Right lobe of liver (tissue), 6 donors: Measurements from ENCODE around the gene ARRB1. TPM values are rescaled to one million over a fixed set of nuclear protein-coding genes. Genes with fewer than 3 reads are reported as not detected.

Source experiments
- ATAC-seq, 4 donors: fragments of 200-7000 bp; cut with Tn5 transposase; one replicate each; pipeline ENCODE4 v1.9.1; 2020; ENCODE audit warnings: mild to moderate bottlenecking in 4 of 4, moderate library complexity in 4 of 4
- DNase-seq, 3 donors: peaks; one replicate each; pipeline ENCODE4 v3.0.0-alpha.2; 2020
- H3K27ac ChIP-seq, 3 donors: fragments of 200-600 bp; one replicate each; pipeline ENCODE4 v1.8.0; 2022
- H3K27me3 ChIP-seq, 2 donors: fragments of 200-600 bp; one replicate each; pipeline ENCODE4 v1.8.0; 2022
- H3K36me3 ChIP-seq, 4 donors: fragments of 200-600 bp; sonication (generic) in 1 of 4; one replicate each; pipeline versions ENCODE4 v1.5.1 to v1.8.0; 2017 to 2022; ENCODE audit warnings: control low read depth in 1 of 4
- H3K4me1 ChIP-seq, 4 donors: fragments of 200-600 bp; sonication (generic) in 1 of 4; one replicate each; pipeline versions ENCODE4 v1.5.1 to v1.8.0; 2017 to 2022; ENCODE audit warnings: control low read depth in 1 of 4
- H3K4me3 ChIP-seq, 3 donors: fragments of 200-600 bp; one replicate each; pipeline ENCODE4 v1.8.0; 2022
- H3K9me3 ChIP-seq, 4 donors: fragments of 200-600 bp; sonication (generic) in 1 of 4; one replicate each; pipeline versions ENCODE4 v1.5.1 to v1.8.0; 2017 to 2022; ENCODE audit warnings: control low read depth in 1 of 4
- POLR2A ChIP-seq: fragments of 450-650 bp; IDR thresholded peaks from one replicate; pipeline ENCODE4 v1.6.1; 2017; ENCODE audit warnings: antibody characterized with exemption, mild to moderate bottlenecking
- WGBS: methylation state at CpG from one replicate; pipeline ENCODE4 v1.1.6; 2018; ENCODE audit warnings: low coverage, low lambda C conversion rate; ENCODE audit not compliant: insufficient coverage; ENCODE audit errors: missing lambda C conversion rate; 5-methylcytosine and 5-hydroxymethylcytosine counted together
- intact Hi-C, 2 donors: fragments of 100-400 bp; cut with DNase I; formaldehyde crosslinking; loops; one replicate each; pipeline versions ENCODE4 v1.11.2 to v1.14.1; 2022
- total RNA-seq, 6 experiments: library from RNA; depleted of rRNA in 2 of 6; stranded (reverse); fragments of >200 nt in 2 of 6; fragmentation: NEBNext Ultra II Directional in 3 of 6; extraction: Animal tissue kit (Norgen Biotek cat#: 25700) in 3 of 6; gene quantifications; one replicate each; pipeline versions ENCODE4 v1.1.0 to v1.2.4, GENCODE V29; 2016 to 2023
- TF ChIP-seq, protein P1 (sequence below), 4 donors: fragments of 200-600 bp in 3 of 4; fragments of 450-650 bp in 1 of 4; IDR thresholded peaks; one replicate each; pipeline versions ENCODE4 v1.5.1 to v1.8.0; 2016 to 2022; ENCODE audit warnings: antibody characterized with exemption in 4 of 4, mild to moderate bottlenecking in 2 of 4
- donor health status: DM: no; HTN: yes; CAD: no.
- donor health status: DM: no; HTN: no; CAD: no.
- donor health status: DM: no; HTN: no; CAD: no.
- donor health status: DM: no; HTN: yes; CAD: no.
- donor health status: DM: no; HTN: yes; CAD: no.

ARRB1 gene
- total RNA-seq, 6 experiments from 2014 or later: 8.6 to 26.4 (median 24.5) TPM

DNA sequence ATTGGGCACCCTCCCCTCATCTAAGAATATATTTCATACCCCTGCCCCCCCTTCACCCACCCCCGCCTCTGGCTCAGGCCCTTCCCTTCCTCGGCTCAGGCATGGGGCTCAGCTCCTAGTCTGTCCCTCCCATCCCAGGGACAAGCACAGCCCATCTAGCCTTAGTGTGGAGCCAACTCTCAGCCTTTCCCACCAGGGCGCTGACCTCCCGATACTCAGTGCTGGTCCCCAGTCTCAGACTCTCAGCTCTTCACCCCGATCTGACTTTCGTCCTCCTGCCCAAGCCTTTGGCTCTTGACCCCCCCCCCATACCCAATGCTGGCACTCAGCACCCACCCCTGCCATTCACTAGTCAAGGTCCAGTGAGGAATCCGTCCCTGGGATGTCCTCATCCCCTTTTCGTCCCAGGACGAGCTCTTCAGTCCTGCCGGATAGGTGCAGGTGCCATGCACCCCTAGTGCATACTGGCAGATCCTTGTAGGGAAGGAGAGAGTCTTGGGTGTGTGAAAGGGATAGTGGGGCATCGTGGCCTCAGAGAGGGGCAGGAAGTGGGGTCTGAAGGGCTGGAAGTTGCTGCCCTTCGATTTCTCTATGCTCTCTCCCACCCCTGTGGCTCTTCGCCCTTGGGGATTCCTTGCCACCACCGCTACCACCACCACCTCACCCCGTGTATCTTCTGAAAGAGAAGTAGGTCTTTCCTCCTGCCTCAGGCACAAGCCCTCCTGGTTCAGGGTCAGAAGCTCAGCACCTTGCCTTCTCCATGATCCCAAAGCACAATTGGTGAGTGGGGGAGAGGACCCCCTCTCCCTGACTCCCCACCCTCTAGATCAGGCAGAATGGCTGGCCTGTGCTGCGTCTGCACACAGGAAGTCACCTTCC, 108.5 kb downstream of the ARRB1 start:
- 80% methylated on average over 9 of the region's 16 CpGs for WGBS
- Histone ChIP-seq H3K27ac (no peak overlapping the region), H3K36me3 (no peaks in the 10 kb centered on the region), H3K4me1 (peaks cover 0 to 11% (median 0%) of the 10 kb centered on the region in 4 donors), H3K9me3 (no peaks in the 10 kb centered on the region), H3K4me3 (no peak overlapping the region), H3K27me3 (peaks cover 0 to 12% of the 10 kb centered on the region in 2 donors)
- DNase-seq: peak; percentile 7 to 40 (median 33)
- no peak for TF ChIP-seq POLR2A
- TF ChIP-seq, protein P1, sequence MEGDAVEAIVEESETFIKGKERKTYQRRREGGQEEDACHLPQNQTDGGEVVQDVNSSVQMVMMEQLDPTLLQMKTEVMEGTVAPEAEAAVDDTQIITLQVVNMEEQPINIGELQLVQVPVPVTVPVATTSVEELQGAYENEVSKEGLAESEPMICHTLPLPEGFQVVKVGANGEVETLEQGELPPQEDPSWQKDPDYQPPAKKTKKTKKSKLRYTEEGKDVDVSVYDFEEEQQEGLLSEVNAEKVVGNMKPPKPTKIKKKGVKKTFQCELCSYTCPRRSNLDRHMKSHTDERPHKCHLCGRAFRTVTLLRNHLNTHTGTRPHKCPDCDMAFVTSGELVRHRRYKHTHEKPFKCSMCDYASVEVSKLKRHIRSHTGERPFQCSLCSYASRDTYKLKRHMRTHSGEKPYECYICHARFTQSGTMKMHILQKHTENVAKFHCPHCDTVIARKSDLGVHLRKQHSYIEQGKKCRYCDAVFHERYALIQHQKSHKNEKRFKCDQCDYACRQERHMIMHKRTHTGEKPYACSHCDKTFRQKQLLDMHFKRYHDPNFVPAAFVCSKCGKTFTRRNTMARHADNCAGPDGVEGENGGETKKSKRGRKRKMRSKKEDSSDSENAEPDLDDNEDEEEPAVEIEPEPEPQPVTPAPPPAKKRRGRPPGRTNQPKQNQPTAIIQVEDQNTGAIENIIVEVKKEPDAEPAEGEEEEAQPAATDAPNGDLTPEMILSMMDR (IDR thresholded peaks at IDR 0.05): no peak
- intact Hi-C loops: loop anchor here (5.0 to 10.0 kb wide), 3 partner anchors 36 to 218 kb away; no protein-coding TSS in a partner anchor
- no peak for ATAC-seq

DNA sequence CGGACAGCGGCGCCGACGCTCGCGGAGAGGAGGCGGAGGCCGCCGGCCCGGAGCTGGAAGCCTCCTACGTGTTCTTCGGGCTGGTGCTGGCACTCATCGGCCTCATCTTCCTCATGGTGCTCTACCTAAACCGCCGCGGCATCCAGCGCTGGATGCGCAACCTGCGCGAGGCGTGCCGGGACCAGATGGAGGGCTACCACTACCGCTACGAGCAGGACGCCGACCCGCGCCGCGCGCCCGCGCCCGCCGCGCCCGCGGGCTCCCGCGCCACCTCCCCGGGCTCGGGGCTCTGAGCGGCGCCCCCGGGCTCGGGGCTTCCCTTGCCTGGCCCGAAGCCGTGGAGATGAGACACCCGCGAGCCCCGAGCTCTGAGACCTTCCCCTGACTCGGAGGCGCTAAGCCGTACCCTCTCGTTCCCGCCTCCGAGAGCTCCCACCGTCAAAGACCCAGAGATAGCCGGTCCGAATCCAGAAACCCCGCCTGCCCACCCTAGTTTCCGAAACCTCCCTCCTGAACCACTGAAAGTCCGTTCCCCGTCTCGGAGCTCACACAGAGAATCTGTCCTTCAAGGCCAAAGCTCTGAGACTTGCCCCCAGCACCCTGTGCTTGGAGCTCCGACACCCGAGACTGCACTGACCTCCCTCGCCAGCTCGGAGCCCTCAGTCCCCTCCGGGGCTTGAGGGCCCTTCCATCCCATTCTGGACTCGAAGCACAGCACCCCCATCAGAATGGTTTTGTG, 109.4 kb downstream of the ARRB1 start:
- DNase-seq (no peak), ATAC-seq (no peak)
- intact Hi-C loops: loop anchor here (5.0 to 10.0 kb wide), 3 partner anchors 35 to 217 kb away; no protein-coding TSS in a partner anchor
- TF ChIP-seq, protein P1 (IDR thresholded peaks at IDR 0.05): no peak
- H3K9me3 ChIP-seq: no peaks in the 10 kb centered on the region
- WGBS: 6% methylated on average over 7 of the region's 72 CpGs
- peaks cover 0 to 11% (median 0%) of the 10 kb centered on the region in 4 donors for H3K4me1 ChIP-seq
- peak overlapping the region in 2 of 3 donors; percentile 14 to 41 for H3K4me3 ChIP-seq
- H3K27ac ChIP-seq: no peak overlapping the region
- no peaks in the 10 kb centered on the region for H3K36me3 ChIP-seq
- H3K27me3 ChIP-seq: peaks cover 0 to 12% of the 10 kb centered on the region in 2 donors

DNA sequence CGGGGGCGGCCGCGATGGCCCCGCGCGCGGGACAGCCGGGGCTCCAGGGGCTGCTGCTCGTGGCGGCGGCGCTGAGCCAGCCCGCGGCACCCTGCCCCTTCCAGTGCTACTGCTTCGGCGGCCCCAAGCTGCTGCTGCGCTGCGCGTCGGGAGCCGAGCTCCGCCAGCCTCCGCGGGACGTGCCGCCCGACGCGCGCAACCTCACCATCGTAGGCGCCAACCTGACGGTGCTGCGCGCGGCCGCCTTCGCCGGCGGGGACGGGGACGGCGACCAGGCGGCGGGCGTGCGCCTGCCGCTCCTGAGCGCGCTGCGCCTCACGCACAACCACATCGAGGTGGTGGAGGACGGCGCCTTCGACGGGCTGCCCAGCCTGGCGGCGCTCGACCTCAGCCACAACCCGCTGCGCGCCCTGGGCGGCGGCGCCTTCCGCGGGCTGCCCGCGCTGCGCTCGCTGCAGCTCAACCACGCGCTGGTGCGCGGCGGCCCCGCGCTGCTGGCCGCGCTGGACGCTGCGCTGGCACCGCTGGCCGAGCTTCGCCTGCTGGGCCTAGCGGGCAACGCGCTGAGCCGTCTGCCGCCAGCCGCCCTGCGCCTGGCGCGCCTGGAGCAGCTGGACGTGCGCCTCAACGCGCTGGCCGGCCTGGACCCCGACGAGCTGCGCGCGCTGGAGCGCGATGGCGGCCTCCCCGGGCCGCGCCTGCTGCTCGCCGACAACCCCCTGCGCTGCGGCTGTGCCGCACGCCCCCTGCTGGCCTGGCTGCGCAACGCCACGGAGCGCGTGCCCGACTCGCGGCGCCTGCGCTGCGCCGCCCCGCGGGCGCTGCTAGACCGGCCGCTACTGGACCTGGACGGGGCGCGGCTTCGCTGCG, 110.2 kb downstream of the ARRB1 start:
- Histone ChIP-seq H3K4me3 (peak overlapping the region in 2 of 3 donors; percentile 18 to 41), H3K27ac (no peak overlapping the region), H3K9me3 (no peaks in the 10 kb centered on the region), H3K36me3 (no peaks in the 10 kb centered on the region), H3K4me1 (peaks cover 0 to 11% (median 0%) of the 10 kb centered on the region in 4 donors), H3K27me3 (peaks cover 0 to 12% of the 10 kb centered on the region in 2 donors)
- peak; percentile 96 to 99 (median 97) for ATAC-seq
- WGBS: no CpG with 5 or more reads among the region's 140 CpGs
- DNase-seq: peak; percentile 87 to 89 (median 88)
- intact Hi-C loops: loop anchor here (5.0 to 10.0 kb wide), 3 partner anchors 34 to 216 kb away; no protein-coding TSS in a partner anchor
- TF ChIP-seq, protein P1 (IDR thresholded peaks at IDR 0.05): peak; percentile 86 to 100 (median 94)
- no peak for TF ChIP-seq POLR2A
